Stimulated activated naive CD8-positive, alpha-beta T cell treated with anti-CD3 and anti-CD28 coated beads, Interleukin-15, Interleukin-2, amounts not matched to agents 100 U/mL and 50 U/mL, for 24 hours (primary cell): ENCODE data around the gene CDC45.

Source experiments
- ATAC-seq: fragments of 150-1000 bp; cut with Tn5 transposase; one replicate; pipeline ENCODE4 v1.10.0; 2021
- DNase-seq: peaks from one replicate; pipeline ENCODE4 v3.0.0; 2021

The CDC45 gene

GRCh38 chr22:19516378-19517170 is 36.9 kb downstream of the CDC45 start:
- no peak for ATAC-seq
- no peak for DNase-seq

GRCh38 chr22:19517171-19517500 is 37.4 kb downstream of the CDC45 start:
- ATAC-seq (no peak), DNase-seq (no peak)

GRCh38 chr22:19517919-19518611 is 38.3 kb downstream of the CDC45 start:
- no peak for ATAC-seq

GRCh38 chr22:19518635-19519034 is 38.9 kb downstream of the CDC45 start:
- no peak for DNase-seq
- no peak for ATAC-seq

More at GRCh38 chr22:19517919-19518611, 38.3 kb downstream of the CDC45 start:
- DNase-seq: no peak

GRCh38 chr22:19519041-19519926 is 39.6 kb downstream of the CDC45 start:
- DNase-seq (no peak), ATAC-seq (no peak)

GRCh38 chr22:19520007-19520406 is 40.3 kb downstream of the CDC45 start:
- no peak for ATAC-seq
- no peak for DNase-seq

GRCh38 chr22:19520566-19521305 is 41.0 kb downstream of the CDC45 start:
- DNase-seq: no peak
- ATAC-seq: no peak

- DNase-seq: no peak
- ATAC-seq: no peak
Measured at GRCh38 chr22:19522190-19522880, 42.6 kb downstream of the CDC45 start.

- no peak for DNase-seq
- ATAC-seq: no peak
Measured at GRCh38 chr22:19522881-19523239, 43.1 kb downstream of the CDC45 start.

GRCh38 chr22:19523240-19524169 is 43.8 kb downstream of the CDC45 start:
- ATAC-seq (peak; percentile 39), DNase-seq (no peak)

GRCh38 chr22:19524170-19525115 is 44.7 kb downstream of the CDC45 start, which contains the start of gene CLDN5:
Gene CLDN5 (minus strand): TSS chr22:19524410. CDS start chr22:19524255, 155 bp downstream.
- DNase-seq: no peak
- ATAC-seq: peak; percentile 19

GRCh38 chr22:19525116-19525660 is 45.5 kb downstream of the CDC45 start:
- no peak for ATAC-seq
- no peak for DNase-seq

GRCh38 chr22:19525666-19526065 is 45.9 kb downstream of the CDC45 start:
- ATAC-seq (no peak), DNase-seq (no peak)

GRCh38 chr22:19526076-19526701 is 46.5 kb downstream of the CDC45 start:
- ATAC-seq (no peak), DNase-seq (no peak)

GRCh38 chr22:19526702-19527111 is 47.0 kb downstream of the CDC45 start:
- DNase-seq: no peak
- ATAC-seq: no peak

- DNase-seq: no peak
- ATAC-seq: no peak
Measured at GRCh38 chr22:19527321-19527721, 47.6 kb downstream of the CDC45 start.

- ATAC-seq (no peak), DNase-seq (no peak)
Measured at GRCh38 chr22:19527861-19528417, 48.2 kb downstream of the CDC45 start.

GRCh38 chr22:19529811-19530210 is 50.1 kb downstream of the CDC45 start:
- DNase-seq (no peak), ATAC-seq (no peak)
